ENCODE data around the gene TSNAXIP1.

DNA sequence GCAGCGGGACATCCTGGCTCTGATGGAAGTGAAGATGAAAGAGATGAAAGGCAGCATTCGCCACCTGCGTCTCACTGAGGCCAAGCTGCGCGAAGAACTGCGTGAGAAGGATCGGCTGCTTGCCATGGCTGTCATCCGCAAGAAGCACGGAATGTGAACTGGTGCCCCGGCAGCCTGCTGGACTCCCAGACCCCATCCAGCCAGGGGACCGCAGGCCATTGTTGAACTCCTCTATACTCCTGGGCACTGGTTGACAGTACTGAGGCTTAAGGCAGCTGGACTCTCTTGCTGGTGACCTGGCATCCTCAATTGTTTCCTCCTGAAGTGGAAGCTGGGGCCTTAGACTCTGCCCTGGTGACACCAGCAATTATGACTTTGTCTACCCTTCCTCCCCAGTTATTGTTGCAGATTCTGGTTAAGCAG is 36.7 kb downstream of the TSNAXIP1 start:
- TF ChIP-seq, protein P1, sequence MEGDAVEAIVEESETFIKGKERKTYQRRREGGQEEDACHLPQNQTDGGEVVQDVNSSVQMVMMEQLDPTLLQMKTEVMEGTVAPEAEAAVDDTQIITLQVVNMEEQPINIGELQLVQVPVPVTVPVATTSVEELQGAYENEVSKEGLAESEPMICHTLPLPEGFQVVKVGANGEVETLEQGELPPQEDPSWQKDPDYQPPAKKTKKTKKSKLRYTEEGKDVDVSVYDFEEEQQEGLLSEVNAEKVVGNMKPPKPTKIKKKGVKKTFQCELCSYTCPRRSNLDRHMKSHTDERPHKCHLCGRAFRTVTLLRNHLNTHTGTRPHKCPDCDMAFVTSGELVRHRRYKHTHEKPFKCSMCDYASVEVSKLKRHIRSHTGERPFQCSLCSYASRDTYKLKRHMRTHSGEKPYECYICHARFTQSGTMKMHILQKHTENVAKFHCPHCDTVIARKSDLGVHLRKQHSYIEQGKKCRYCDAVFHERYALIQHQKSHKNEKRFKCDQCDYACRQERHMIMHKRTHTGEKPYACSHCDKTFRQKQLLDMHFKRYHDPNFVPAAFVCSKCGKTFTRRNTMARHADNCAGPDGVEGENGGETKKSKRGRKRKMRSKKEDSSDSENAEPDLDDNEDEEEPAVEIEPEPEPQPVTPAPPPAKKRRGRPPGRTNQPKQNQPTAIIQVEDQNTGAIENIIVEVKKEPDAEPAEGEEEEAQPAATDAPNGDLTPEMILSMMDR (IDR thresholded peaks at IDR 0.05), result no peak
- no peak for TF ChIP-seq EZH2 (IDR thresholded peaks at IDR 0.05; ENCODE audit: borderline replicate concordance, insufficient read depth, low read depth, low read length, poor library complexity, severe bottlenecking)

Data from B cell (primary cell).